GM12864 (cell line): Measurements from ENCODE around the gene TEX12.
"Not testable (repeated sequence)": the region's sequence is repeated elsewhere in the genome, so short reads cannot be mapped to it uniquely, and the experiment has no call there.

ENCODE experiments used
- DNase-seq: peaks from one replicate; pipeline ENCODE4 v3.0.0-alpha.2; 2011; ENCODE audit warnings: low read depth
- H3K4me3 ChIP-seq: 2 replicates; pipeline ENCODE4 v1.5.1; 2011; ENCODE audit warnings: mild to moderate bottlenecking, low read depth, low read length, control low read depth
- CTCF ChIP-seq: IDR thresholded peaks from 2 replicates; pipeline ENCODE4 v1.5.1; 2011; ENCODE audit warnings: low read depth, mild to moderate bottlenecking, moderate library complexity, low read length, control low read depth, inconsistent platforms; ENCODE audit errors: missing control alignments

Gene TEX12

GRCh38 chr11:112159098-112160065 is 7.8 kb upstream of the TEX12 start:
- TF ChIP-seq CTCF, result no peak
- no peak for DNase-seq
- H3K4me3 ChIP-seq, result no peak overlapping the region

- TF ChIP-seq CTCF, result no peak
- no peak for DNase-seq
- no peak overlapping the region for H3K4me3 ChIP-seq
These were observed 6.9 kb upstream of the TEX12 start for GRCh38 chr11:112160091-112160848.

- no peak for DNase-seq
- no peak overlapping the region for H3K4me3 ChIP-seq
- no peak for TF ChIP-seq CTCF
These were observed 6.2 kb upstream of the TEX12 start for GRCh38 chr11:112161012-112161411.

GRCh38 chr11:112162200-112162599 is 5.0 kb upstream of the TEX12 start:
- not testable (repeated sequence) for DNase-seq, H3K4me3 ChIP-seq

- no peak overlapping the region for H3K4me3 ChIP-seq
- DNase-seq, result no peak
- TF ChIP-seq CTCF, result no peak
These were observed 4.2 kb upstream of the TEX12 start for GRCh38 chr11:112162761-112163546.

- no peak within 1 kb of the TSS for H3K4me3 ChIP-seq
- no peak for DNase-seq
These were observed 3.1 kb upstream of the TEX12 start, which contains the start of gene IL18 for GRCh38 chr11:112163875-112164685. Gene IL18 (minus strand): TSS chr11:112164094. CDS start chr11:112155053, 9,041 bp downstream.

More at GRCh38 chr11:112163875-112164685, 3.1 kb upstream of the TEX12 start, which contains the start of gene IL18:
- no peak for TF ChIP-seq CTCF
